GM18519 (cell line): ENCODE measurements around the gene SPAG16.

ENCODE experiments used
- ATAC-seq: cut with Tn5 transposase; IDR thresholded peaks from one replicate; pipeline ENCODE4 v1.9.1; 2021; ENCODE audit warnings: mild to moderate bottlenecking, moderate library complexity; ENCODE audit not compliant: unreplicated experiment, low FRiP score

SPAG16 gene

DNA sequence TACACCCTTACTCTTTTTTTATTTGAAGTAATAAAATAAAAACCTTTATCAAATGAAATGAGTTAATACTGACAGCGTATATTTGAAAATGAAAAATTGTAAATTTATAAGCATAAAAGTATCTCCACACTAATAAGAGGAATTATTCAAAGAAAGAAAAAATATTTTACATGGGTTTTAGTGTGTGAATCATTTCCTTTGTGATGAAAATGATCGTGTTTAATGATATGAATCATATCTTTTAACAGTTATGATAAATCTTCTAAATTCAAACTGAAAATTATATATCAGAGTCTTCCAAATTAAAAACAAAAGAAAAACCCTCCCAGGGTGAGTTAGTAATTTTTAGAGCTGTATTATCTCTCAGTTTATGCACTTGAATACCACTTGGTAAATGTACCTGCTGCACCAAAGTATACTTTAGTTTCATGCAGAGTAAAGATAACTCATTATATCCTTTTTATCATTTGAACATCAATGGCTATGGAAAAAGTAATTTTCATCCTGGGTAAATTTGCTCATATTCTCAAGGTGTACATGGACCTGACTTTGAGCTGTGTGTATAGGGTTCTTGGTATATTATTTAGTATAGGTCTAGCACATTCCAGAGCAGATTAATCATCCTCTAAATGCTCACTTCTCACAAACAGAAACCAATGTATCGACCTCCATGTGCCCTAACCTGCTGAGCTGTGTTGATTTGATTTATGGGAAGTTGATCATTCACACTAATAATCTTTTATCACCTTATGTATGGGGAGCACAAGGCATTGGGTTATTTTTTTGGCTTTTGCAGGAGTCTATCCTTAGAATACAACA is 1027.9 kb downstream of the SPAG16 start:
- ATAC-seq: no peak

DNA sequence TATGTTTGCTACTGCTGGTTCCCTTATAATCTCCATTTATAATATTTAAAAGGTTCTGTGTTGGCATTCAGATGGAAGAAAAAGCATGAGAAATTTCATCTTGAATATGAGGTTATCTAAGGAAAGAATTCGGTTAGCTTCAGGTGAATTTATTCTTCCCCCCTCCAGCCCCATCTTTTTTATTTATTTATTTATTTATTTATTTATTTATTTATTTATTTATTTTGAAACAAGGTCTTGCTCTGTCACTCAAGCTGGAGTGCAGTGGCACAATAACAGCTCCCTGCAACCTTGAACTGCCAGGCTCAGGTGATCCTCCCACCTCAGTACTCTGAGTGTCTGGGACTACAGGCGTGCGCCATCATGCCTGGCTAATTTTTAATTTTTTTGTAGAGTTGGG is 1031.1 kb downstream of the SPAG16 start:
- no peak for ATAC-seq

DNA sequence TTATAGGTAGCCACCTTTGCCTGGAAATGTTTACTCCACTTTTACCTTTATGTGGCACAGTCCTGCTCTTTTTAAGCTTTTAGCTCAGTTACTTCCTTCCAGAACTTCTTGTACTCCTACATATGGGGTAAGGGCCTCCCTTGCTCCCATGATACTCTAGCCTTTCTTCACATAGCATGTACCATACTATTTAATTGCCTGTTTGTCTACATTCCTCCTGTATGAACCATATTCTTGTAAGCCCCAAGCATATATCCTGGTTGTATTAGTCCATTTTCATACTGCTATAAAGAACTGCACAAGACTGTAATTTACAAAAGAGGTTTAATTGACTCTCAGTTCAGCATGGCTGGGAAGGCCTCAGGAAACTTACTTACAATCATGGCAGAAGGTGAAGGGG is 1035.9 kb downstream of the SPAG16 start:
- ATAC-seq: no peak

DNA sequence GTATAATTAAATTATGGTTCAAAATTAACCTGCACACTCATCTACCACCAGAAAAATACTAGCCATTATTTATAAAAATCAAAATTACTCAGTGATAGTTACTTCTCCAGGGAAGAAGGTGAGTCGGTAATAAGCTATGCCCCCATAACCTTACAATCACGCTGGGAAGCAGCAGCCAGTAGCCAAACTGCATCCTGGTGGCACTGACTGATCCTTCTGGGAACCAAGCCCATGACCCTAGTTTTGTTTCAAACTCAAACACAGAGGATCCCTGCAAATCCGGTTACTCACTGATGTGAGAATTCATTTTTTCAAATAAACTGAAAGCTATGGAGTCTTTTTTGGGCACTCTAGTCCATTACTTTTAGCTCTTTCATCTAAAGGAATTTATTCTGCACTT is 1038.4 kb downstream of the SPAG16 start:
- no peak for ATAC-seq

- no peak for ATAC-seq
These were observed 1041.1 kb downstream of the SPAG16 start for GRCh38 chr2:214325404-214325803.

DNA sequence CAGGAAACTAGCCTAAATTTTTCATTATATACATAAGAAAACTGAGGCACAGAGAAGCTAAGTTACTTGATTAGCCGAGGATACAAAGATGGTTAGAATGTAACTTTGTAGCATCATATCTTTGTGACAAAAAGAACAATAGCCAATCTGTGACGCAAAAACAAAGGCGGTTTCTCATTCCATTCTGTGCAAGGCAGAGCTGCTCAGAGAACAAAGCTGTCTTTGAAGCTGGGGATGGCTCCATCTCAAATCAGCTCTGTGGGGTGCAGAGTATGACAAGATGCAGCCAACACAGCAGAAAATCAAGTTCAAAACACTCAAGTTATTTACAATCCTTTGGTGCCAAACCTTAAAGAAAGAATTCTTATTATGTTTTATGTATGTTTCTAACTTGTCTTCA is 1044.7 kb downstream of the SPAG16 start:
- no peak for ATAC-seq

GRCh38 chr2:214341646-214342045 is 1057.4 kb downstream of the SPAG16 start:
- ATAC-seq: no peak

DNA sequence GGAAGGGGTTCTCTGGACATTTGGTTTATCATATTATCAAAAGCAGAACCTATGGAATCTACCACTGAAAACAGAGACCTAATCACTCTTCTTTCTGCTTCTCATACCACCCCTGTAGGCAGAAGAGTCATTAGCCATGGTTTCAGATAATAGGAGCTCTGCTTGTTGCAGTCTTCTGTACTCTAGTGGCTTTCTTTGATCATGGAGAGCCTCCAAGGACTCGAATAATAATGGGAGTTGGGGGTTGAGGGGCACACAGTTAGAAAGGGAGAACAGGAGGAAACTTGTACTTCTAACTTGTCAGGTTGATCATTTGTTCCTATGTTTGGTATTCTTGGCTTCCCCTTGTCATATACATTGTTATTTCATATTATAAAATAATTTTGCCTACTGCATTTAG is 1074.2 kb downstream of the SPAG16 start:
- no peak for ATAC-seq

DNA sequence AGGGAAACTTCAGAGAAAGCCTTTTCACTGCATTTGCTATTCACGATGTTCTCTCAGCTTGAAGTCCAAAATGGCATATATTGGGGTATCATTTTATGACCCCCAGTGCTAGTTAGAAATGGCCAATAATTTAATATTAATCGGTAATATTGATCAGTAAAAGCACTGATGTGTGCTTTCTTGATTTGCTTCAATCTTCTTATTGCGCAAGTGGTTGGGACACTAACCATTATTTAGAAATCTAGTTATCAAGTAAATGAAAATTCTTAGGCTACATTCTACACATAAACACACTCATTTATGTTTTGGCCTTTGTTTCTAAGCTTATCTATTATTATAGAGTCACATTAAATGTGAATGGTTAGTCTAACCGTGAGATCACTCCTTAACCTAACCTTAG is 1076.9 kb downstream of the SPAG16 start:
- no peak for ATAC-seq

DNA sequence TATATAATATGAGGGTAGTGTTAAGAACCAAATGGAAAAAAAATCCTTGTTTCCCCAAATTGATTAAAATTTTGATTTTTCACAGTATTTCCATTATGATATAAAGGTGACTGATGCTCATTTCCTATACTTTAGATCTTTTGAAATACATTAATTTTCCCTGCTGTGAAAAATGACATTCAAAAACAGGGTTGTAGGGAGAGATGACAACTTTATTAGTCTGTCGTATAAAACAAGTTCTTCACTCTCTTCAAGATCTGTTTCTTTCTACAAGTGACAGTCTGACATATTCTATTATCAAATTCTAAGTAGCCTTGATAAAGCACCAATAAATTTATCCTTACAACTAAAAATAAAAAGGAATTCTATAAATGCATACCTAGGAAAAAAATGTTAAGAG is 1081.3 kb downstream of the SPAG16 start:
- no peak for ATAC-seq

DNA sequence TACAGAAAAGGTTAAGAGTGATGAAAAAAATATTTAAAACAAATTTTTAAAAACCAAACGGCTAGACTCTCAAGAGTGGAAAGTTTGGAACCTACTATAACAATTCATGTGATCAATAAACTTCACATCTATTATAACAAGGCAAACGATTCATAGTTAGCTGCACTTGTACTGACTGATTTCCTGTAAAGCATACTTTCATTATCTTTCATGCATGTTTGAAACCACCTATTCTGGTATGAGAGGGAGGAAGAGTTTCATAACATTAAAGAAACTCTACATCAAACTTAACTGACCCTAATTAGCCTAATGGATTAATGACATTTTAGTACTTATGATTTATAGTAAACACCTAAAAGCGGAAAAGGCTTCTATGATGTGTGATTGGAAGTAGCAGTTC is 1082.9 kb downstream of the SPAG16 start:
- no peak for ATAC-seq

- no peak for ATAC-seq
These were observed 1092.5 kb downstream of the SPAG16 start for GRCh38 chr2:214376618-214377285.

DNA sequence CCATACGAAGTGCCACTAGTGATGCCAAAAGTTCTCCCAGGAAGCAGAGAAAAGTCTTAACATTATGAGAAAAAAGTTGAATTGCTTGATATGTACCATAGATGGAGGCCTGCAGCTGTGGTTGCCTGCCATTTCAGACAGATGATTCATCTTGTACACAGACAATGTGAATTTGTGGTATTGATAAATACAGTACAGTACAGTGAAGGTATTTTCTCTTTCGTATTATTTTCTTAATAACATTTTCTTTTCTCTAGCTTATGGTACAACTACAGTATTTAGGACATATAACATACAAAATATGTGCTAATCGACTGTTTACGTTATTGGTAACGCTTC is 1093.0 kb downstream of the SPAG16 start:
- no peak for ATAC-seq

DNA sequence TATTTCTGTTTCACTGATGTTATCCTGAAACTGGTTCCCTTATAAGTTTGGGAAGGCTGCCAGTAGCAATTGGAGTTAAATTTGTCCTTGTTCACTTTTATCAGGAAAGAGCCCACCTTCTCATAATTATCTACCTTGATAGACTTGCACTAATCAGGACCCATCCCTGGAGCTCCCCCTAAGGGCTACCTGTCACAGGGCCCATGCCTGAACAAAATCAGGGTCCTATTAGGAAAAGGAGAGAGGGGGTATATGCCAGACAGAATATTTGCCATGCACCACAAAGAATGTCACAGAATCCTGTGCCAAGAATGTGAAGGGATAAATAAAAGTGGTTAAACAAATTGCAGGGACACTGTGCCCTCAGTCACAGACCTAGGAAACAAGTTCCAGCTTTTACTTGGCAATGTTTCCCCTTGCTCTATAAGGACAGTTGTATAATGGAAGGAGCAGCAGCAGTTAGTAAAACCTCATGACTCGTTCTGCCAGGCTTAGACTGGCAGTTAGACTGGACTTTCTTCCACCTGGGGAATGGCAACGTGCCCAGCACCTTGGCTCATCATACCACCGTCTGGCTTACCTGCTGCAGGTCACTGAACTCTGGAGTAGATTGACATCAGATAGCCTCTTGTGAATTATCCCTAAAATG is 1094.3 kb downstream of the SPAG16 start:
- ATAC-seq: no peak

GRCh38 chr2:214379227-214379626 is 1095.0 kb downstream of the SPAG16 start:
- no peak for ATAC-seq

DNA sequence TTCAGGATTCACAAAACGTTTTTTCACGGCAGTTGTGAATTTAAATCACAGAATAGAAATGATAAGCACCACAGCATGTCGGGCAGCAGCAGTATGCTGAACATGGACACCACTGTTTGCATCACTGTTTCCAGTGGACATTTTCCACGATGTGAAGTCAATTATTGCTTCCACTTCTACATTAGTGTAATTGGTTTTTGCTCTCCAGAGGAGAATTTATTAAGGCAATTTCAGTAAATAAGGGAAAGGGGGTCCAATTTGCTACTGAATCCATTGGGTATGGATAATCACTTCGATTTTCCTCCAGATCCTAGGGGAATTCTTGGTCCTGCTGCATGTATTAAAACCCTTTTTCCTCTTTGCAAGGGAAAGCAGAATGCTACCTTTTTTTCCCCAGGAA is 1096.4 kb downstream of the SPAG16 start:
- ATAC-seq: no peak

- no peak for ATAC-seq
These were observed 1098.0 kb downstream of the SPAG16 start for GRCh38 chr2:214382229-214382628.

DNA sequence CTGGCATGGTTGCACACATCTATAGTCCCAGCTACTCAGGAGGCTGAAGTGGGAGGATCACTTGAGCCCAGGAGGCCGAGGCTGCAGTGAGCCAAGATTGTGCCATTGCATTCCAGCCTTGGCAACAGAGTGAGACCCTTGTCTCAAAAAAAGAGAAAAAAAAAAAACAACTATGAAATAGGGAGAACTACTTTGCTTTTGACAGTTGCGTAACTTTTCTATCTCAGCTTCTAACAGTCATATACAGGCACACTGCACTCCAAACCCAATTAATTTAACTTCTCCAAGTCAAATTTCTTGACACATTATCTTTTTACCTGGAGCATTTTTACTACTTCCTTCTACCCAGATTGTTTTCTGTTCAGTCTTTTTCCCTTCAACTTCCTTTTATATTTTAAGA is 1102.5 kb downstream of the SPAG16 start:
- no peak for ATAC-seq

- ATAC-seq: no peak
These were observed 1105.1 kb downstream of the SPAG16 start for GRCh38 chr2:214389334-214389733.

- no peak for ATAC-seq
These were observed 1109.5 kb downstream of the SPAG16 start for GRCh38 chr2:214393796-214394195.

DNA sequence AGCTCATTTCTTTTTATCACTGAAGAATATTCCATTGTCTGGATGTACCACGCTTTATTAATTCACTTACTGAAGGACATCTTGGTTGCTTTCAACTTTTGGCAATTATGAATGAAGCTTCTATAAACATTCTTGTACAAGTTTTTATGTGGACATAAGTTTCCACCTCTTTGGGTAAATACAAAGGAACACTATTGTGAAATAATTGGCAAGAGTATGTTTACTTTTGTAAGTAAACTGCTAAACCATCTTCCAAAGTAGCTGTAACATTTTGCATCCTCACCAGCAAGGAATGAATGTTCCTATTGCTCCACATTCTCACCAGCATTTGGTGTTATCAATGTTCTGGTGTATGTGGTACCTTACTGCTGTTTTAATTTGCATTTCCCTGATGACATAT is 1110.8 kb downstream of the SPAG16 start:
- no peak for ATAC-seq

- ATAC-seq: no peak
These were observed 1117.3 kb downstream of the SPAG16 start for GRCh38 chr2:214401580-214401979.
